K562 (cell line): ENCODE measurements around the gene FAM131C. TPM values are rescaled to one million over a fixed set of nuclear protein-coding genes. Genes with fewer than 3 reads are reported as not detected.

Experiments used
- ZNF407 ChIP-seq: fragments of 450-650 bp; IDR thresholded peaks from 2 replicates; pipeline ENCODE4 v1.6.1; 2016; ENCODE audit warnings: low read depth
- polyA plus RNA-seq, 8 experiments: library from polyadenylated mRNA; depleted of rRNA in 4 of 8; stranded (reverse) in 5 of 8; unstranded in 3 of 8; fragments of >200 nt; fragmentation: Nextera tagmentation in 2 of 8; fragmentation: Illumina TruSeq in 1 of 8; extraction: Ambion mirVana in 2 of 8; extraction: Trizol in 1 of 8; gene quantifications; 2 replicates each; pipeline versions ENCODE4 v1.2.1 to v1.2.3, GENCODE V29; 2011 to 2014; ENCODE audit warnings: inconsistent platforms in 1 of 8, missing spikeins in 1 of 8
- total RNA-seq, 7 experiments: library from RNA; depleted of rRNA in 6 of 7; stranded (reverse); fragments of >200 nt in 6 of 7; fragmentation: Illumina TruSeq in 2 of 7; extraction: Trizol in 2 of 7; gene quantifications; 2 replicates each; pipeline versions ENCODE4 v1.2.1 to v1.2.3, GENCODE V29; 2011 to 2021; ENCODE audit warnings: low replicate concordance in 1 of 7
- TF ChIP-seq, protein P1 (sequence below): fragments of 200-600 bp; sonication (generic); IDR thresholded peaks from one replicate; pipeline ENCODE4 v1.6.1; 2012; ENCODE audit warnings: mild to moderate bottlenecking, low read depth, low read length, inconsistent platforms

Gene FAM131C
- total and polyA plus RNA-seq, 9 of the 15 experiments (the other 6 are each of a cell fraction or from before 2014, with no cell fraction given): 0.10 to 0.29 (median 0.16) TPM; not detected in 6

DNA sequence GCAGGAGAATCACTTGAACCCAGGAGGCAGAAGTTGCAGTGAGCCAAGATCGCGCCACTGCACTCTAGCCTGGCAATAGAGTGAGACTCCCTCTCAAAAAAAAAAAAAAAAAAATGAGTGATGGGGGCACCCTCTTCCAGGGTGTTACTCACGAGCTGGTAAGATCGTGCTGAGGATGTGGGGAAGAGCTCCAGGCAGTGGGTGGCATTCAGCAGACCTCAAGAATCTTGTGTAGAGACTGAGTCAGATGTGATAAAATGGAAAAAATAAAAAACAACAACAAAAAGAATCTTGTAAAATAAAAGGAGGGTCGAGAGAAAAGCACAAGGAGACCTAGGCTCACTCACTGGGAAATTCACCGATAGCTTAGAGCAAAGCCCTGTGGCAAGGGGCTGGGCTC, 43.9 kb upstream of the FAM131C start (continued):
- TF ChIP-seq ZNF407: no peak
- TF ChIP-seq, protein P1, sequence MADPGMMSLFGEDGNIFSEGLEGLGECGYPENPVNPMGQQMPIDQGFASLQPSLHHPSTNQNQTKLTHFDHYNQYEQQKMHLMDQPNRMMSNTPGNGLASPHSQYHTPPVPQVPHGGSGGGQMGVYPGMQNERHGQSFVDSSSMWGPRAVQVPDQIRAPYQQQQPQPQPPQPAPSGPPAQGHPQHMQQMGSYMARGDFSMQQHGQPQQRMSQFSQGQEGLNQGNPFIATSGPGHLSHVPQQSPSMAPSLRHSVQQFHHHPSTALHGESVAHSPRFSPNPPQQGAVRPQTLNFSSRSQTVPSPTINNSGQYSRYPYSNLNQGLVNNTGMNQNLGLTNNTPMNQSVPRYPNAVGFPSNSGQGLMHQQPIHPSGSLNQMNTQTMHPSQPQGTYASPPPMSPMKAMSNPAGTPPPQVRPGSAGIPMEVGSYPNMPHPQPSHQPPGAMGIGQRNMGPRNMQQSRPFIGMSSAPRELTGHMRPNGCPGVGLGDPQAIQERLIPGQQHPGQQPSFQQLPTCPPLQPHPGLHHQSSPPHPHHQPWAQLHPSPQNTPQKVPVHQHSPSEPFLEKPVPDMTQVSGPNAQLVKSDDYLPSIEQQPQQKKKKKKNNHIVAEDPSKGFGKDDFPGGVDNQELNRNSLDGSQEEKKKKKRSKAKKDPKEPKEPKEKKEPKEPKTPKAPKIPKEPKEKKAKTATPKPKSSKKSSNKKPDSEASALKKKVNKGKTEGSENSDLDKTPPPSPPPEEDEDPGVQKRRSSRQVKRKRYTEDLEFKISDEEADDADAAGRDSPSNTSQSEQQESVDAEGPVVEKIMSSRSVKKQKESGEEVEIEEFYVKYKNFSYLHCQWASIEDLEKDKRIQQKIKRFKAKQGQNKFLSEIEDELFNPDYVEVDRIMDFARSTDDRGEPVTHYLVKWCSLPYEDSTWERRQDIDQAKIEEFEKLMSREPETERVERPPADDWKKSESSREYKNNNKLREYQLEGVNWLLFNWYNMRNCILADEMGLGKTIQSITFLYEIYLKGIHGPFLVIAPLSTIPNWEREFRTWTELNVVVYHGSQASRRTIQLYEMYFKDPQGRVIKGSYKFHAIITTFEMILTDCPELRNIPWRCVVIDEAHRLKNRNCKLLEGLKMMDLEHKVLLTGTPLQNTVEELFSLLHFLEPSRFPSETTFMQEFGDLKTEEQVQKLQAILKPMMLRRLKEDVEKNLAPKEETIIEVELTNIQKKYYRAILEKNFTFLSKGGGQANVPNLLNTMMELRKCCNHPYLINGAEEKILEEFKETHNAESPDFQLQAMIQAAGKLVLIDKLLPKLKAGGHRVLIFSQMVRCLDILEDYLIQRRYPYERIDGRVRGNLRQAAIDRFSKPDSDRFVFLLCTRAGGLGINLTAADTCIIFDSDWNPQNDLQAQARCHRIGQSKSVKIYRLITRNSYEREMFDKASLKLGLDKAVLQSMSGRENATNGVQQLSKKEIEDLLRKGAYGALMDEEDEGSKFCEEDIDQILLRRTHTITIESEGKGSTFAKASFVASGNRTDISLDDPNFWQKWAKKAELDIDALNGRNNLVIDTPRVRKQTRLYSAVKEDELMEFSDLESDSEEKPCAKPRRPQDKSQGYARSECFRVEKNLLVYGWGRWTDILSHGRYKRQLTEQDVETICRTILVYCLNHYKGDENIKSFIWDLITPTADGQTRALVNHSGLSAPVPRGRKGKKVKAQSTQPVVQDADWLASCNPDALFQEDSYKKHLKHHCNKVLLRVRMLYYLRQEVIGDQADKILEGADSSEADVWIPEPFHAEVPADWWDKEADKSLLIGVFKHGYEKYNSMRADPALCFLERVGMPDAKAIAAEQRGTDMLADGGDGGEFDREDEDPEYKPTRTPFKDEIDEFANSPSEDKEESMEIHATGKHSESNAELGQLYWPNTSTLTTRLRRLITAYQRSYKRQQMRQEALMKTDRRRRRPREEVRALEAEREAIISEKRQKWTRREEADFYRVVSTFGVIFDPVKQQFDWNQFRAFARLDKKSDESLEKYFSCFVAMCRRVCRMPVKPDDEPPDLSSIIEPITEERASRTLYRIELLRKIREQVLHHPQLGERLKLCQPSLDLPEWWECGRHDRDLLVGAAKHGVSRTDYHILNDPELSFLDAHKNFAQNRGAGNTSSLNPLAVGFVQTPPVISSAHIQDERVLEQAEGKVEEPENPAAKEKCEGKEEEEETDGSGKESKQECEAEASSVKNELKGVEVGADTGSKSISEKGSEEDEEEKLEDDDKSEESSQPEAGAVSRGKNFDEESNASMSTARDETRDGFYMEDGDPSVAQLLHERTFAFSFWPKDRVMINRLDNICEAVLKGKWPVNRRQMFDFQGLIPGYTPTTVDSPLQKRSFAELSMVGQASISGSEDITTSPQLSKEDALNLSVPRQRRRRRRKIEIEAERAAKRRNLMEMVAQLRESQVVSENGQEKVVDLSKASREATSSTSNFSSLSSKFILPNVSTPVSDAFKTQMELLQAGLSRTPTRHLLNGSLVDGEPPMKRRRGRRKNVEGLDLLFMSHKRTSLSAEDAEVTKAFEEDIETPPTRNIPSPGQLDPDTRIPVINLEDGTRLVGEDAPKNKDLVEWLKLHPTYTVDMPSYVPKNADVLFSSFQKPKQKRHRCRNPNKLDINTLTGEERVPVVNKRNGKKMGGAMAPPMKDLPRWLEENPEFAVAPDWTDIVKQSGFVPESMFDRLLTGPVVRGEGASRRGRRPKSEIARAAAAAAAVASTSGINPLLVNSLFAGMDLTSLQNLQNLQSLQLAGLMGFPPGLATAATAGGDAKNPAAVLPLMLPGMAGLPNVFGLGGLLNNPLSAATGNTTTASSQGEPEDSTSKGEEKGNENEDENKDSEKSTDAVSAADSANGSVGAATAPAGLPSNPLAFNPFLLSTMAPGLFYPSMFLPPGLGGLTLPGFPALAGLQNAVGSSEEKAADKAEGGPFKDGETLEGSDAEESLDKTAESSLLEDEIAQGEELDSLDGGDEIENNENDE: no peak
- TF ChIP-seq, all 486 proteins: peak for 0
